ENCODE data around the gene SDHB. TPM values are rescaled to one million over a fixed set of nuclear protein-coding genes. Genes with fewer than 3 reads are reported as not detected.

SDHB gene
- total RNA-seq, 2 experiments from 2014 or later = 105 to 106 TPM

DNA sequence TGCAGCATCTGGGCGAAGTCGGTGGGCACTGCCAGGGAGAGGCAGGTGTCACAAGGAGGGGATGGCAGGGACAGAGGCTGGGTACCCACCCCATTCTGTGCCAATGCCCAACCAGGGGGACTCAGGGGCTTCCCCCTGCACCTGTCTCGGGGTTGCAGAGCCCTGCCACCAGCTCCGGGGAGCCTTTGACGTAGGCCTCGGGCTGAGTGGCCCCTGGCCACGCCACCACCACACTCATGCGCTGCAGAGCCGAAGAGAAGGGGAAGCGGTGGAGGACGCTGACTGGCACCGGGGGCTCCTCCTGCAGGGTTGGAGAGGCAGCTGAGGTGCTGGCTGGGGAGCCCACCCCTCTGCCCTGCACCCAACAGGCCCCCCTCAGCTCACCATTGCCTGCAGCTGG lies 61.7 kb downstream of the SDHB start:
- no peaks in the 10 kb centered on the region for H3K79me2 ChIP-seq (ENCODE audit: insufficient read depth, low read depth, low read length)
- H2AFZ ChIP-seq (ENCODE audit: low read length) = no peak overlapping the region
- no peak overlapping the region for H3K27ac ChIP-seq (ENCODE audit: low read depth, low read length, poor library complexity, severe bottlenecking)
- no peak for TF ChIP-seq EZH2phosphoT487 (IDR thresholded peaks at IDR 0.05; ENCODE audit: borderline replicate concordance, low read depth, low read length)
- no peak for TF ChIP-seq CTCF (conservative IDR thresholded peaks at IDR 0.05; ENCODE audit: low read length)
- H4K20me1 ChIP-seq (ENCODE audit: insufficient read depth, low read length) = no peaks in the 10 kb centered on the region
- H3K4me1 ChIP-seq (ENCODE audit: insufficient read depth, low read length, poor library complexity, severe bottlenecking) = no peaks in the 10 kb centered on the region
- no peak overlapping the region for H3K4me2 ChIP-seq (ENCODE audit: low read length)
- no peak overlapping the region for H3K4me3 ChIP-seq (ENCODE audit: low read depth, low read length, poor library complexity, severe bottlenecking)
- no peaks in the 10 kb centered on the region for H3K9me2 ChIP-seq (ENCODE audit: insufficient read depth, low read length)
- ChIA-PET POLR2A (no interaction called here), CTCF (ENCODE audit: unreplicated experiment) (no interaction called here)
- H3K9me3 ChIP-seq (ENCODE audit: low read length) = no peaks in the 10 kb centered on the region
- intact Hi-C loops (cut with micrococcal nuclease; ENCODE audit: unreplicated experiment) = no loop called here
- 0 out of 2 replicates have a peak, but pooled peaks cover 9% of the 10 kb centered on the region for H3K36me3 ChIP-seq (ENCODE audit: insufficient read depth, low read length)
- DNase-seq (ENCODE audit: low spot score) = no peak
- BruUV-seq (replicated peaks) = no TSS peak

GRCh38 chr1:16991571-16991970 lies 62.3 kb downstream of the SDHB start:
- Histone ChIP-seq H3K4me2 (ENCODE audit: low read length) (no peak overlapping the region), H3K79me2 (ENCODE audit: insufficient read depth, low read depth, low read length) (no peaks in the 10 kb centered on the region), H3K4me3 (ENCODE audit: low read depth, low read length, poor library complexity, severe bottlenecking) (no peak overlapping the region), H3K9me2 (ENCODE audit: insufficient read depth, low read length) (no peaks in the 10 kb centered on the region), H3K27ac (ENCODE audit: low read depth, low read length, poor library complexity, severe bottlenecking) (no peak overlapping the region), H3K4me1 (ENCODE audit: insufficient read depth, low read length, poor library complexity, severe bottlenecking) (no peaks in the 10 kb centered on the region), H2AFZ (ENCODE audit: low read length) (no peak overlapping the region), H3K9me3 (ENCODE audit: low read length) (no peaks in the 10 kb centered on the region), H3K36me3 (ENCODE audit: insufficient read depth, low read length) (0 out of 2 replicates have a peak, but pooled peaks cover 11% of the 10 kb centered on the region), H4K20me1 (ENCODE audit: insufficient read depth, low read length) (no peaks in the 10 kb centered on the region)
- POLR2A ChIA-PET = no interaction called here
- CTCF ChIA-PET (ENCODE audit: unreplicated experiment) = no interaction called here
- no TSS peak for BruUV-seq (replicated peaks)
- TF ChIP-seq EZH2phosphoT487 (IDR thresholded peaks at IDR 0.05; ENCODE audit: borderline replicate concordance, low read depth, low read length) = no peak
- no peak for TF ChIP-seq CTCF (conservative IDR thresholded peaks at IDR 0.05; ENCODE audit: low read length)
- DNase-seq (ENCODE audit: low spot score) = no peak
- intact Hi-C loops (cut with micrococcal nuclease; ENCODE audit: unreplicated experiment) = no loop called here

GRCh38 chr1:16989676-16990391 lies 64.0 kb downstream of the SDHB start:
- H3K36me3 ChIP-seq (ENCODE audit: insufficient read depth, low read length) = 0 out of 2 replicates have a peak, but pooled peaks cover 5% of the 10 kb centered on the region

More at GRCh38 chr1:16989676-16990391, 64.0 kb downstream of the SDHB start:
- H3K4me1 ChIP-seq (ENCODE audit: insufficient read depth, low read length, poor library complexity, severe bottlenecking) = no peaks in the 10 kb centered on the region
- no peaks in the 10 kb centered on the region for H3K9me2 ChIP-seq (ENCODE audit: insufficient read depth, low read length)
- no peaks in the 10 kb centered on the region for H3K79me2 ChIP-seq (ENCODE audit: insufficient read depth, low read depth, low read length)
- TF ChIP-seq CTCF (conservative IDR thresholded peaks at IDR 0.05; ENCODE audit: low read length) = no peak
- TF ChIP-seq EZH2phosphoT487 (IDR thresholded peaks at IDR 0.05; ENCODE audit: borderline replicate concordance, low read depth, low read length) = no peak
- intact Hi-C loops (cut with micrococcal nuclease; ENCODE audit: unreplicated experiment) = no loop called here
- no peaks in the 10 kb centered on the region for H3K9me3 ChIP-seq (ENCODE audit: low read length)
- H3K4me3 ChIP-seq (ENCODE audit: low read depth, low read length, poor library complexity, severe bottlenecking) = no peak overlapping the region
- H3K27ac ChIP-seq (ENCODE audit: low read depth, low read length, poor library complexity, severe bottlenecking) = no peak overlapping the region
- DNase-seq (ENCODE audit: low spot score) = no peak
- ChIA-PET CTCF (ENCODE audit: unreplicated experiment) (no interaction called here), POLR2A (no interaction called here)
- H3K4me2 ChIP-seq (ENCODE audit: low read length) = no peak overlapping the region
- H2AFZ ChIP-seq (ENCODE audit: low read length) = no peak overlapping the region
- no peaks in the 10 kb centered on the region for H4K20me1 ChIP-seq (ENCODE audit: insufficient read depth, low read length)
- BruUV-seq (replicated peaks) = no TSS peak
